HEK293 (cell line): ENCODE data around the gene SH3GLB1.
A peak's percentile ranks its signal among the peaks of the same experiment; 100 is the strongest.

Experiments used
- CTCF ChIA-PET: fragments of 350-600 bp; formaldehyde crosslinking; extraction: SDS; loops from one replicate; lab custom pipeline; 2021; ENCODE audit warnings: antibody characterized with exemption; lab: Yijun Ruan, JAX
- POLR2A ChIA-PET: fragments of 300-600 bp; formaldehyde crosslinking; extraction: SDS; loops from one replicate; lab custom pipeline; 2020; ENCODE audit warnings: antibody characterized with exemption, inconsistent platforms; lab: Yijun Ruan, JAX
- H3K27ac ChIP-seq: fragments of 200-500 bp; sonication (Bioruptor generic); 2 replicates; pipeline ENCODE4 v1.5.1; 2014; ENCODE audit warnings: low read depth, low read length, control low read depth, inconsistent platforms; ENCODE audit errors: extremely low read depth
- H3K36me3 ChIP-seq, 2 experiments: fragments of 200-500 bp in 1 of 2; sonication (Bioruptor generic) in 1 of 2; 1 replicate in 1 of 2; 2 replicates in 1 of 2; pipeline ENCODE4 v1.5.1; 2014 to 2017; ENCODE audit warnings: inconsistent platforms in 2 of 2, low read length in 2 of 2; ENCODE audit not compliant: control insufficient read depth in 2 of 2, insufficient read depth in 1 of 2
- H3K4me1 ChIP-seq: fragments of 200-500 bp; sonication (Bioruptor generic); 2 replicates; pipeline ENCODE4 v1.5.1; 2014; ENCODE audit warnings: mild to moderate bottlenecking, low read length, inconsistent platforms; ENCODE audit not compliant: control insufficient read depth, insufficient read depth
- H3K4me3 ChIP-seq: 2 replicates; pipeline ENCODE4 v1.5.1; 2011; ENCODE audit warnings: low read depth, mild to moderate bottlenecking, control low read depth, low read length, moderate library complexity
- H3K9me3 ChIP-seq: fragments of 200-500 bp; sonication (Bioruptor generic); 2 replicates; pipeline ENCODE4 v1.5.1; 2014; ENCODE audit warnings: low read depth, low read length, inconsistent platforms; ENCODE audit not compliant: control insufficient read depth, insufficient read depth
- ATF2 ChIP-seq: fragments of 450-650 bp; formaldehyde crosslinking; IDR thresholded peaks from 2 replicates; pipeline ENCODE4 v1.5.1; 2016; ENCODE audit warnings: missing biosample characterization, missing genetic modification characterization, low read depth
- KLF16 ChIP-seq: fragments of 450-650 bp; formaldehyde crosslinking; IDR thresholded peaks from 2 replicates; pipeline ENCODE4 v1.5.1; 2017; ENCODE audit warnings: missing biosample characterization, missing genetic modification characterization
- KLF7 ChIP-seq: fragments of 450-650 bp; formaldehyde crosslinking; IDR thresholded peaks from 2 replicates; pipeline ENCODE4 v1.5.1; 2016; ENCODE audit warnings: missing biosample characterization, missing genetic modification characterization, borderline replicate concordance
- PRDM6 ChIP-seq: fragments of 450-650 bp; formaldehyde crosslinking; IDR thresholded peaks from 2 replicates; pipeline ENCODE4 v1.5.1; 2017; ENCODE audit warnings: missing biosample characterization, missing genetic modification characterization
- SP7 ChIP-seq: fragments of 450-650 bp; formaldehyde crosslinking; IDR thresholded peaks from 2 replicates; pipeline ENCODE4 v1.5.1; 2016; ENCODE audit warnings: missing biosample characterization, missing genetic modification characterization
- ZIC2 ChIP-seq: fragments of 450-650 bp; formaldehyde crosslinking; IDR thresholded peaks from 2 replicates; pipeline ENCODE4 v1.5.1; 2016; ENCODE audit warnings: missing biosample characterization, missing genetic modification characterization
- ZNF223 ChIP-seq: fragments of 450-650 bp; formaldehyde crosslinking; IDR thresholded peaks from 2 replicates; pipeline ENCODE4 v1.5.1; 2016; ENCODE audit warnings: missing biosample characterization, missing genetic modification characterization
- ZNF248 ChIP-seq: fragments of 450-650 bp; formaldehyde crosslinking; IDR thresholded peaks from 2 replicates; pipeline ENCODE4 v1.5.1; 2017; ENCODE audit warnings: missing biosample characterization, missing genetic modification characterization
- ZNF426 ChIP-seq: fragments of 450-650 bp; formaldehyde crosslinking; IDR thresholded peaks from 2 replicates; pipeline ENCODE4 v1.5.1; 2017; ENCODE audit warnings: missing biosample characterization, missing genetic modification characterization, mild to moderate bottlenecking, inconsistent platforms, moderate library complexity
- ZNF433 ChIP-seq: fragments of 450-650 bp; formaldehyde crosslinking; IDR thresholded peaks from 2 replicates; pipeline ENCODE4 v1.5.1; 2016; ENCODE audit warnings: missing biosample characterization, missing genetic modification characterization, low read depth
- ZNF654 ChIP-seq: fragments of 450-650 bp; formaldehyde crosslinking; IDR thresholded peaks from 2 replicates; pipeline ENCODE4 v1.5.1; 2016; ENCODE audit warnings: low read depth, missing biosample characterization, missing genetic modification characterization
- ZNF692 ChIP-seq: fragments of 450-650 bp; formaldehyde crosslinking; IDR thresholded peaks from 2 replicates; pipeline ENCODE4 v1.5.1; 2016; ENCODE audit warnings: missing biosample characterization, missing genetic modification characterization
- ZNF747 ChIP-seq: fragments of 450-650 bp; formaldehyde crosslinking; IDR thresholded peaks from 2 replicates; pipeline ENCODE4 v1.5.1; 2016; ENCODE audit warnings: missing biosample characterization, missing genetic modification characterization
- ZXDB ChIP-seq: fragments of 450-650 bp; formaldehyde crosslinking; IDR thresholded peaks from 2 replicates; pipeline ENCODE4 v1.5.1; 2016; ENCODE audit warnings: missing biosample characterization, missing genetic modification characterization
- TF ChIP-seq, protein P1 (sequence below): fragments of 450-650 bp; formaldehyde crosslinking; IDR thresholded peaks from 2 replicates; pipeline ENCODE4 v1.5.1; 2016; ENCODE audit warnings: missing biosample characterization, missing genetic modification characterization

Gene SH3GLB1

GRCh38 chr1:86733340-86733739, 29.0 kb downstream of the SH3GLB1 start:
- CTCF ChIA-PET, result interaction anchor here (0.7 to 1.1 kb wide), 4 partner anchors 10 to 838 kb away, joined by 3 to 4 read pairs (median 3); no protein-coding TSS in a partner anchor
- TF ChIP-seq ATF2 (tag by site-specific recombination) (peak; percentile 80), ZNF692 (tag by site-specific recombination) (no peak), ZNF433 (tag by site-specific recombination) (no peak), ZXDB (tag by site-specific recombination) (no peak), PRDM6 (tag by site-specific recombination) (peak; percentile 70), SP7 (tag by site-specific recombination) (peak; percentile 99), ZNF223 (tag by site-specific recombination) (no peak)
- TF ChIP-seq, protein P1, sequence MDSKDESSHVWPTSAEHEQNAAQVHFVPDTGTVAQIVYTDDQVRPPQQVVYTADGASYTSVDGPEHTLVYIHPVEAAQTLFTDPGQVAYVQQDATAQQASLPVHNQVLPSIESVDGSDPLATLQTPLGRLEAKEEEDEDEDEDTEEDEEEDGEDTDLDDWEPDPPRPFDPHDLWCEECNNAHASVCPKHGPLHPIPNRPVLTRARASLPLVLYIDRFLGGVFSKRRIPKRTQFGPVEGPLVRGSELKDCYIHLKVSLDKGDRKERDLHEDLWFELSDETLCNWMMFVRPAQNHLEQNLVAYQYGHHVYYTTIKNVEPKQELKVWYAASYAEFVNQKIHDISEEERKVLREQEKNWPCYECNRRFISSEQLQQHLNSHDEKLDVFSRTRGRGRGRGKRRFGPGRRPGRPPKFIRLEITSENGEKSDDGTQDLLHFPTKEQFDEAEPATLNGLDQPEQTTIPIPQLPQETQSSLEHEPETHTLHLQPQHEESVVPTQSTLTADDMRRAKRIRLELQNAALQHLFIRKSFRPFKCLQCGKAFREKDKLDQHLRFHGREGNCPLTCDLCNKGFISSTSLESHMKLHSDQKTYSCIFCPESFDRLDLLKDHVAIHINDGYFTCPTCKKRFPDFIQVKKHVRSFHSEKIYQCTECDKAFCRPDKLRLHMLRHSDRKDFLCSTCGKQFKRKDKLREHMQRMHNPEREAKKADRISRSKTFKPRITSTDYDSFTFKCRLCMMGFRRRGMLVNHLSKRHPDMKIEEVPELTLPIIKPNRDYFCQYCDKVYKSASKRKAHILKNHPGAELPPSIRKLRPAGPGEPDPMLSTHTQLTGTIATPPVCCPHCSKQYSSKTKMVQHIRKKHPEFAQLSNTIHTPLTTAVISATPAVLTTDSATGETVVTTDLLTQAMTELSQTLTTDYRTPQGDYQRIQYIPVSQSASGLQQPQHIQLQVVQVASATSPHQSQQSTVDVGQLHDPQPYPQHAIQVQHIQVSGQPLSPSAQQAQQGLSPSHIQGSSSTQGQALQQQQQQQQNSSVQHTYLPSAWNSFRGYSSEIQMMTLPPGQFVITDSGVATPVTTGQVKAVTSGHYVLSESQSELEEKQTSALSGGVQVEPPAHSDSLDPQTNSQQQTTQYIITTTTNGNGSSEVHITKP, result peak; percentile 41
- TF ChIP-seq, all 188 proteins: peak for 4

GRCh38 chr1:86739648-86740509, 35.5 kb downstream of the SH3GLB1 start:
- POLR2A ChIA-PET, result no interaction called here
- Histone ChIP-seq H3K27ac (no peak overlapping the region), H3K36me3 (peaks cover 38 to 79% of the 10 kb centered on the region in 2 experiments)

More at GRCh38 chr1:86733340-86733739, 29.0 kb downstream of the SH3GLB1 start:
- peaks cover 50 to 56% of the 10 kb centered on the region in 2 experiments for H3K36me3 ChIP-seq
- H3K4me1 ChIP-seq, result no peaks in the 10 kb centered on the region
- no peaks in the 10 kb centered on the region for H3K9me3 ChIP-seq
- H3K27ac ChIP-seq, result no peak overlapping the region
- H3K4me3 ChIP-seq, result no peak overlapping the region
- POLR2A ChIA-PET, result no interaction called here

More at GRCh38 chr1:86739648-86740509, 35.5 kb downstream of the SH3GLB1 start:
- H3K4me3 ChIP-seq, result no peak overlapping the region
- CTCF ChIA-PET, result interaction anchor here (0.6 to 1.0 kb wide), 6 partner anchors 10 to 1273 kb away, joined by 3 to 4 read pairs (median 3); no protein-coding TSS in a partner anchor
- no peaks in the 10 kb centered on the region for H3K9me3 ChIP-seq
- TF ChIP-seq KLF16 (tag by site-specific recombination) (no peak), KLF7 (tag by site-specific recombination) (no peak), ZNF426 (tag by site-specific recombination) (no peak), ZNF747 (tag by site-specific recombination) (no peak), ZNF654 (tag by site-specific recombination) (no peak), ZIC2 (tag by site-specific recombination) (no peak), ZNF248 (tag by site-specific recombination) (no peak)
- H3K4me1 ChIP-seq, result no peaks in the 10 kb centered on the region
